Smooth muscle cell (in vitro differentiated cells): ENCODE measurements around the gene ARID5B. TPM values are rescaled to one million over a fixed set of nuclear protein-coding genes. Genes with fewer than 3 reads are reported as not detected.

Experiments used
- DNase-seq: peaks from one replicate; lab custom pipeline; 2025; ENCODE audit not compliant: unreplicated experiment; lab: John Stamatoyannopoulos, UW
- H2AFZ ChIP-seq: fragments of 200-600 bp; sonication (generic); 2 replicates; pipeline ENCODE4 v1.6.0; 2016; ENCODE audit warnings: antibody characterized with exemption, low read depth, mild to moderate bottlenecking
- H3F3A ChIP-seq: fragments of 200-600 bp; sonication (generic); 2 replicates; pipeline ENCODE4 v1.6.0; 2017; ENCODE audit warnings: antibody characterized with exemption, low read depth
- H3K27ac ChIP-seq: fragments of 200-600 bp; sonication (generic); 2 replicates; pipeline ENCODE4 v1.5.1; 2016; ENCODE audit warnings: low read depth, mild to moderate bottlenecking
- H3K27me3 ChIP-seq: fragments of 200-600 bp; sonication (generic); 2 replicates; pipeline ENCODE4 v1.6.1; 2016; ENCODE audit warnings: low read depth, mild to moderate bottlenecking
- H3K36me3 ChIP-seq: fragments of 200-600 bp; sonication (generic); 2 replicates; pipeline ENCODE4 v1.5.1; 2016; ENCODE audit warnings: low read depth
- H3K4me1 ChIP-seq: fragments of 200-600 bp; sonication (generic); 2 replicates; pipeline ENCODE4 v1.5.1; 2016; ENCODE audit warnings: low read depth
- H3K4me2 ChIP-seq: fragments of 200-600 bp; sonication (generic); 2 replicates; pipeline ENCODE4 v1.6.0; 2016; ENCODE audit warnings: mild to moderate bottlenecking
- H3K4me3 ChIP-seq: fragments of 200-600 bp; sonication (generic); 2 replicates; pipeline ENCODE4 v1.5.1; 2016; ENCODE audit warnings: mild to moderate bottlenecking
- H3K79me2 ChIP-seq: fragments of 200-600 bp; sonication (generic); 2 replicates; pipeline ENCODE4 v1.6.0; 2016; ENCODE audit warnings: low read depth, mild to moderate bottlenecking
- H3K9ac ChIP-seq: fragments of 200-600 bp; sonication (generic); 2 replicates; pipeline ENCODE4 v1.6.0; 2016; ENCODE audit warnings: low read depth
- H3K9me3 ChIP-seq: fragments of 200-600 bp; sonication (generic); replicated peaks from 2 replicates; pipeline ENCODE4 v1.5.1; 2016; ENCODE audit warnings: low read depth
- H4K20me1 ChIP-seq: fragments of 200-600 bp; sonication (generic); 2 replicates; pipeline ENCODE4 v1.6.0; 2016; ENCODE audit warnings: low read depth
- CTCF ChIP-seq: fragments of 200-600 bp; sonication (generic); IDR thresholded peaks from 2 replicates; pipeline ENCODE4 v1.5.1; 2017; ENCODE audit warnings: borderline replicate concordance, mild to moderate bottlenecking, antibody characterized with exemption; ENCODE audit not compliant: insufficient read depth, poor library complexity, severe bottlenecking
- WGBS: methylation state at CpG from one replicate; pipeline ENCODE4 v1.1.7; 2016; ENCODE audit warnings: low lambda C conversion rate; 5-methylcytosine and 5-hydroxymethylcytosine counted together
- polyA plus RNA-seq: library from polyadenylated mRNA; unstranded; fragments of >200 nt; fragmentation: Nextera tagmentation; extraction: Ambion mirVana; gene quantifications from 2 replicates; pipeline ENCODE4 v1.2.1, GENCODE V29; 2016
- total RNA-seq: library from RNA; depleted of rRNA; stranded (reverse); fragments of >200 nt; gene quantifications from 2 replicates; pipeline ENCODE4 v1.2.3, GENCODE V29; 2014

The ARID5B gene
- total and polyA plus RNA-seq, 2 experiments from 2014 or later = 49.0 to 67.6 TPM

- Histone ChIP-seq H3K4me3 (no peak overlapping the region), H3K4me2 (peak overlapping the region; percentile 73)
These were observed 181.4 kb downstream of the ARID5B start for GRCh38 chr10:62082729-62083411.

GRCh38 chr10:62083412-62084267 is 182.1 kb downstream of the ARID5B start:
- no peak overlapping the region for H2AFZ ChIP-seq
- no peaks in the 10 kb centered on the region for H3K36me3 ChIP-seq
- H3K27ac ChIP-seq = peak overlapping the region; percentile 98
- H3F3A ChIP-seq = peaks cover 45% of the 10 kb centered on the region
- no peak for TF ChIP-seq CTCF
- peak overlapping the region; percentile 73 for H3K4me2 ChIP-seq
- H3K4me3 ChIP-seq = no peak overlapping the region
- DNase-seq = no peak
- peak overlapping the region; percentile 89 for H3K9ac ChIP-seq
- 56% methylated on average over 3 of the region's 3 CpGs for WGBS
- H4K20me1 ChIP-seq = peaks cover 7% of the 10 kb centered on the region
- peaks cover 28% of the 10 kb centered on the region for H3K79me2 ChIP-seq
- H3K4me1 ChIP-seq = peaks cover 16% of the 10 kb centered on the region
- no peaks in the 10 kb centered on the region for H3K9me3 ChIP-seq
- H3K27me3 ChIP-seq = no peaks in the 10 kb centered on the region

More at GRCh38 chr10:62082729-62083411, 181.4 kb downstream of the ARID5B start:
- H3K79me2 ChIP-seq = peaks cover 35% of the 10 kb centered on the region
- H3K27me3 ChIP-seq = no peaks in the 10 kb centered on the region
- no peaks in the 10 kb centered on the region for H3K9me3 ChIP-seq
- DNase-seq = no peak
- no peaks in the 10 kb centered on the region for H3K36me3 ChIP-seq
- peaks cover 48% of the 10 kb centered on the region for H3F3A ChIP-seq
- H3K27ac ChIP-seq = peak overlapping the region; percentile 98
- peaks cover 16% of the 10 kb centered on the region for H3K4me1 ChIP-seq
- H3K9ac ChIP-seq = peak overlapping the region; percentile 89
- no peak for TF ChIP-seq CTCF
- 31% methylated on average over 7 of the region's 7 CpGs for WGBS
- H4K20me1 ChIP-seq = peaks cover 5% of the 10 kb centered on the region
- no peak overlapping the region for H2AFZ ChIP-seq

- Histone ChIP-seq H3K9me3 (no peaks in the 10 kb centered on the region), H3K36me3 (no peaks in the 10 kb centered on the region), H3K4me1 (peaks cover 16% of the 10 kb centered on the region), H3F3A (peaks cover 43% of the 10 kb centered on the region), H3K27me3 (no peaks in the 10 kb centered on the region), H3K27ac (peak overlapping the region; percentile 98), H3K79me2 (peaks cover 20% of the 10 kb centered on the region), H3K4me2 (peak overlapping the region; percentile 73), H4K20me1 (peaks cover 7% of the 10 kb centered on the region), H2AFZ (no peak overlapping the region), H3K9ac (peak overlapping the region; percentile 89), H3K4me3 (no peak overlapping the region)
- TF ChIP-seq CTCF = no peak
- 23% methylated on average over 2 of the region's 2 CpGs for WGBS
- no peak for DNase-seq
These were observed 183.0 kb downstream of the ARID5B start for GRCh38 chr10:62084451-62084850.
